ENCODE data around the gene RELL1. TPM values are rescaled to one million over a fixed set of nuclear protein-coding genes. Genes with fewer than 3 reads are reported as not detected.

The RELL1 gene
- total and polyA plus RNA-seq, 2 donors (not counting 1 experiment from before 2014, with no cell fraction given) = 0.64 to 3.2 TPM

DNA sequence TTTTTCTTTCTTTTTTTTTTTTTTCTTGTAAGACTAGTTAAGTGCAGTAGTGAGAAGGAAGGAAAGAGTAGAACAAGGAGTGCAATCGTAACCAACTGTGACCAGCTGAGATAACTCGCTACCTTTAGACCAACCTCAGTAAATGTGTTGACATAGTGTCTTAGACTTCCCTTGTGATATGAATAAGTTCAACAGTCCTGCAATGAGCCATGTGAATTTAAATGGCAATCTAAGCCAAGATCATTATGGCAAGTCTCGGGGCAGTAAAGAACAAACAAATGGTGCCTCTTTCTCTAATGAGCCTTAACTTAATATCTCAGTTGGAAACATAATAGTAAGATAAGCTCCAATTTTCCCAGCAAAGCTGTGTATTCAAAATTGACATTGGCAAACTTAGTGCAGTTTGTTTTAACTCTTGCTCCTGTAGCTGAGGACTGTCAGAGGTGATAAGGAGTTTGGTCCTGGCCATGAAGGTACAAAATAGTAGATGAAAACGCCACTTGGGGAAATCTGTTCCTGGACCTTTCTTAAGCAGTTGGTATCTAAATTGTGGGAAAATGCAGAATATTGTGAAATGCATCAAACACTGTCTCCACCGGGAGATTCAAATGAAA lies 13.8 kb upstream of the RELL1 start:
- Mint-ChIP-seq H3K4me1 (no peaks in the 10 kb centered on the region), H3K27me3 (peaks cover 8% of the 10 kb centered on the region), H3K4me3 (no peak overlapping the region), H3K27ac (no peak overlapping the region), H3K9me3 (ENCODE audit: insufficient read depth) (no peaks in the 10 kb centered on the region)
- ChIA-PET CTCF (interaction anchor here (1.3 kb wide), 1 partner anchor 58 kb away, joined by 3 read pairs; no protein-coding TSS in a partner anchor), POLR2A (no interaction called here)
- Histone ChIP-seq H2AFZ (ENCODE audit: insufficient read depth, low read depth, low read length, poor library complexity, severe bottlenecking) (no peak overlapping the region), H3K27ac (ENCODE audit: low read length in 2 of 2) (no peak overlapping the region), H4K20me1 (ENCODE audit: control insufficient read depth, insufficient read depth, low read length, poor library complexity, severe bottlenecking) (no peaks in the 10 kb centered on the region), H3K9me3 (ENCODE audit: control extremely low read depth in 1 of 3, control insufficient read depth in 2 of 3, insufficient read depth in 1 of 3, low read length in 2 of 3) (no peaks in the 10 kb centered on the region), H3K36me3 (replicated peaks in 1 of 2; ENCODE audit: control extremely low read depth in 1 of 2, control insufficient read depth in 1 of 2, extremely low read depth in 1 of 2, insufficient read depth in 2 of 2, low read length in 1 of 2) (no peaks in the 10 kb centered on the region), H3K4me2 (replicated peaks; ENCODE audit: low read depth, low read length, poor library complexity, severe bottlenecking) (no peak overlapping the region), H3K4me3 (ENCODE audit: control extremely low read depth in 1 of 5, extremely low read depth in 1 of 5, insufficient read depth in 1 of 5, low read depth in 2 of 5, low read length in 4 of 5) (no peak overlapping the region), H3K27me3 (replicated peaks in 1 of 4; ENCODE audit: control extremely low read depth in 1 of 4, control insufficient read depth in 3 of 4, insufficient read depth in 4 of 4, low read length in 3 of 4) (no peaks in the 10 kb centered on the region), H3K9ac (ENCODE audit: low read length) (no peak overlapping the region), H3K4me1 (ENCODE audit: control insufficient read depth in 2 of 2, insufficient read depth in 2 of 2, low read length in 2 of 2) (no peaks in the 10 kb centered on the region), H3K79me2 (ENCODE audit: control insufficient read depth, insufficient read depth, low read length) (no peaks in the 10 kb centered on the region)
- ATAC-seq (ENCODE audit: low read depth) = no peak
- DNase-seq = no peak
- intact Hi-C loops (cut with micrococcal nuclease) = no loop called here
- 98% methylated on average over 4 of the region's 5 CpGs for WGBS (ENCODE audit: insufficient coverage)
- TF ChIP-seq, protein P1, sequence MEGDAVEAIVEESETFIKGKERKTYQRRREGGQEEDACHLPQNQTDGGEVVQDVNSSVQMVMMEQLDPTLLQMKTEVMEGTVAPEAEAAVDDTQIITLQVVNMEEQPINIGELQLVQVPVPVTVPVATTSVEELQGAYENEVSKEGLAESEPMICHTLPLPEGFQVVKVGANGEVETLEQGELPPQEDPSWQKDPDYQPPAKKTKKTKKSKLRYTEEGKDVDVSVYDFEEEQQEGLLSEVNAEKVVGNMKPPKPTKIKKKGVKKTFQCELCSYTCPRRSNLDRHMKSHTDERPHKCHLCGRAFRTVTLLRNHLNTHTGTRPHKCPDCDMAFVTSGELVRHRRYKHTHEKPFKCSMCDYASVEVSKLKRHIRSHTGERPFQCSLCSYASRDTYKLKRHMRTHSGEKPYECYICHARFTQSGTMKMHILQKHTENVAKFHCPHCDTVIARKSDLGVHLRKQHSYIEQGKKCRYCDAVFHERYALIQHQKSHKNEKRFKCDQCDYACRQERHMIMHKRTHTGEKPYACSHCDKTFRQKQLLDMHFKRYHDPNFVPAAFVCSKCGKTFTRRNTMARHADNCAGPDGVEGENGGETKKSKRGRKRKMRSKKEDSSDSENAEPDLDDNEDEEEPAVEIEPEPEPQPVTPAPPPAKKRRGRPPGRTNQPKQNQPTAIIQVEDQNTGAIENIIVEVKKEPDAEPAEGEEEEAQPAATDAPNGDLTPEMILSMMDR (IDR thresholded peaks at IDR 0.05) = no peak
- no peak for TF ChIP-seq EZH2 (IDR thresholded peaks at IDR 0.05; ENCODE audit: borderline replicate concordance, insufficient read depth, low read depth, low read length, poor library complexity, severe bottlenecking)

DNA sequence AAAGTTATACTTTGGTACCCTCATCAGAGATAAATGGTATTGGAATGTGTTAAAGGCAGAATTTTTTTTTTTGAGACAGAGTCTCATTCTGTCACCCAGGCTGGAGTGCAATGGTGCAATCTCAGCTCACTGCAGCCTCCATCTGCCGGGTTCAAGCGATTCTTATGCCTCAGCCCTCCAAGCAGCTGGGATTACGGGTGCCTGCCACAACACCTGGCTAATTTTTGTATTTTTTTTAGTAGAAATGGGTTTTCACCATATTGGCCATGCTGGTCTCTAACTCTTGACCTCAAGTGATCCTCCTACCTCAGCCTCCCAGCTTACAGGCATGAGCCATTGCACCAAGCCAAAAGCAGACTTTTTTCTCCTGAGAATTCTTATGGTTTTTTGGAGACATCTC lies 11.4 kb upstream of the RELL1 start:
- H3K79me2 ChIP-seq (ENCODE audit: control insufficient read depth, insufficient read depth, low read length) = no peaks in the 10 kb centered on the region
- intact Hi-C loops (cut with micrococcal nuclease) = no loop called here
- CTCF ChIA-PET = no interaction called here
- DNase-seq (no peak), ATAC-seq (ENCODE audit: low read depth) (no peak)
- no peak overlapping the region for H3K4me3 ChIP-seq (ENCODE audit: control extremely low read depth in 1 of 5, extremely low read depth in 1 of 5, insufficient read depth in 1 of 5, low read depth in 2 of 5, low read length in 4 of 5)
- no peaks in the 10 kb centered on the region for H4K20me1 ChIP-seq (ENCODE audit: control insufficient read depth, insufficient read depth, low read length, poor library complexity, severe bottlenecking)
- POLR2A ChIA-PET = no interaction called here
- H3K27me3 Mint-ChIP-seq = peaks cover 10% of the 10 kb centered on the region
- no peaks in the 10 kb centered on the region for H3K4me1 ChIP-seq (ENCODE audit: control insufficient read depth in 2 of 2, insufficient read depth in 2 of 2, low read length in 2 of 2)
- no peak overlapping the region for H3K27ac Mint-ChIP-seq
- no peaks in the 10 kb centered on the region for H3K27me3 ChIP-seq (replicated peaks in 1 of 4; ENCODE audit: control extremely low read depth in 1 of 4, control insufficient read depth in 3 of 4, insufficient read depth in 4 of 4, low read length in 3 of 4)
- no peak for TF ChIP-seq EZH2 (IDR thresholded peaks at IDR 0.05; ENCODE audit: borderline replicate concordance, insufficient read depth, low read depth, low read length, poor library complexity, severe bottlenecking)
- TF ChIP-seq, protein P1 (IDR thresholded peaks at IDR 0.05) = no peak
- H3K4me3 Mint-ChIP-seq = no peak overlapping the region
- no peak overlapping the region for H2AFZ ChIP-seq (ENCODE audit: insufficient read depth, low read depth, low read length, poor library complexity, severe bottlenecking)
- no peak overlapping the region for H3K27ac ChIP-seq (ENCODE audit: low read length in 2 of 2)
- peaks cover 5% of the 10 kb centered on the region for H3K9me3 Mint-ChIP-seq (ENCODE audit: insufficient read depth)
- H3K4me2 ChIP-seq (replicated peaks; ENCODE audit: low read depth, low read length, poor library complexity, severe bottlenecking) = no peak overlapping the region
- no peak overlapping the region for H3K9ac ChIP-seq (ENCODE audit: low read length)
- no peaks in the 10 kb centered on the region for H3K4me1 Mint-ChIP-seq
- no peaks in the 10 kb centered on the region for H3K36me3 ChIP-seq (replicated peaks in 1 of 2; ENCODE audit: control extremely low read depth in 1 of 2, control insufficient read depth in 1 of 2, extremely low read depth in 1 of 2, insufficient read depth in 2 of 2, low read length in 1 of 2)
- H3K9me3 ChIP-seq (ENCODE audit: control extremely low read depth in 1 of 3, control insufficient read depth in 2 of 3, insufficient read depth in 1 of 3, low read length in 2 of 3) = no peaks in the 10 kb centered on the region
- no CpG with 5 or more reads among the region's 3 CpGs for WGBS (ENCODE audit: insufficient coverage)

Data from B cell (primary cell).